Fibroblast of villous mesenchyme (primary cell): Measurements from ENCODE around the gene CAND2. TPM values are rescaled to one million over a fixed set of nuclear protein-coding genes. Genes with fewer than 3 reads are reported as not detected.

Experiments
- DNase-seq: peaks from one replicate; pipeline ENCODE4 v3.0.0-alpha.2; 2010; ENCODE audit warnings: low read depth
- H3K4me3 ChIP-seq: 2 replicates; pipeline ENCODE4 v1.5.1; 2011; ENCODE audit warnings: low read depth, mild to moderate bottlenecking, low read length
- total RNA-seq: library from RNA; depleted of rRNA; stranded (reverse); fragments of >200 nt; gene quantifications from 2 replicates; pipeline ENCODE4 v1.2.3, GENCODE V29; 2012
- TF ChIP-seq, protein P1 (sequence below): IDR thresholded peaks from 2 replicates; pipeline ENCODE4 v1.5.1; 2012; ENCODE audit warnings: low read depth, mild to moderate bottlenecking, low read length; ENCODE audit not compliant: insufficient read depth

The CAND2 gene
- total RNA-seq, 1 donor: 4.7 TPM

GRCh38 chr3:12793701-12794100, 2.8 kb upstream of the CAND2 start:
- no peak for DNase-seq

DNA sequence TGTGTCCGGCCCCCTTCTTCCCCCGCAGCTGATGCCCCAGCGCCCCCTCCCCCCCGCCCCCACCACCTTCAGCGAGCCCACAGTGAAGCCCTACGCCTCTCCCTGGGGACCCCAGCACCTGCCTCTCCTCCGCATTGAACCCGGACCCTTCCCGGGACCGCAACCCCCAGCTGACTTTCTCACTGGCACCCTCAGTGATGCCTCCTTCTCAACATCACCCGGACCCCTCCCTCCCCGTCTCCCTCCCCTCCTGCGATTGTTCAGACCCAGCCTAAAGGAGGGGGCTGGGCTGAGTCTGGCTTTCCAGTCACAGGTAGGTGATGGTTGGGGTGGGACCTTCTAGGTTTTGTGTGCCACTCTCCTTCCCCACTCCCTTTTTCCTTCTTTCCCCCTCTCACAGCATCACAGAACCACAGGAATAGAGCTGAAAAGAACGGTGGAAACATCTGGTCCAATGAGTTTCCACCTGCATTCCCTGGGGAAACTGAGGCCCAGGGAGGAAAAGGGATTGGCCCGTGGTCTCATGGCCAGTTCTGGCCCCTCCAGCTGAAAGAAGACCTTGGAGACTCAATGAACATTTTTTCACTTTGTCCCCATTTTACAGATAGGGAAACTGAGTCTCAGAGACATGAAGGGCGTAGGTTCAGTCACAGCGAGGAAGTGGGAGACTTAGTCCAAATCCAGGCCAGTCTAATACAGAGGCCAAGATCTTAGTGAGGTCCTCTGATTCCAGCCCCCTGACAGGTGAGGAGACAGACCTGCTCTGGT, 828 bp downstream of the CAND2 start:
- TF ChIP-seq, protein P1, sequence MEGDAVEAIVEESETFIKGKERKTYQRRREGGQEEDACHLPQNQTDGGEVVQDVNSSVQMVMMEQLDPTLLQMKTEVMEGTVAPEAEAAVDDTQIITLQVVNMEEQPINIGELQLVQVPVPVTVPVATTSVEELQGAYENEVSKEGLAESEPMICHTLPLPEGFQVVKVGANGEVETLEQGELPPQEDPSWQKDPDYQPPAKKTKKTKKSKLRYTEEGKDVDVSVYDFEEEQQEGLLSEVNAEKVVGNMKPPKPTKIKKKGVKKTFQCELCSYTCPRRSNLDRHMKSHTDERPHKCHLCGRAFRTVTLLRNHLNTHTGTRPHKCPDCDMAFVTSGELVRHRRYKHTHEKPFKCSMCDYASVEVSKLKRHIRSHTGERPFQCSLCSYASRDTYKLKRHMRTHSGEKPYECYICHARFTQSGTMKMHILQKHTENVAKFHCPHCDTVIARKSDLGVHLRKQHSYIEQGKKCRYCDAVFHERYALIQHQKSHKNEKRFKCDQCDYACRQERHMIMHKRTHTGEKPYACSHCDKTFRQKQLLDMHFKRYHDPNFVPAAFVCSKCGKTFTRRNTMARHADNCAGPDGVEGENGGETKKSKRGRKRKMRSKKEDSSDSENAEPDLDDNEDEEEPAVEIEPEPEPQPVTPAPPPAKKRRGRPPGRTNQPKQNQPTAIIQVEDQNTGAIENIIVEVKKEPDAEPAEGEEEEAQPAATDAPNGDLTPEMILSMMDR: no peak
- H3K4me3 ChIP-seq: peak overlapping the region; percentile 67
- DNase-seq: no peak

More at GRCh38 chr3:12793701-12794100, 2.8 kb upstream of the CAND2 start:
- no peak overlapping the region for H3K4me3 ChIP-seq
- TF ChIP-seq, protein P1: no peak

- TF ChIP-seq, protein P1: no peak
- H3K4me3 ChIP-seq: no peak overlapping the region
- DNase-seq: no peak
Observed at GRCh38 chr3:12797892-12798558, 1.5 kb downstream of the CAND2 start.

GRCh38 chr3:12798559-12799179, 2.2 kb downstream of the CAND2 start:
- DNase-seq: no peak
- no peak overlapping the region for H3K4me3 ChIP-seq
- TF ChIP-seq, protein P1: no peak

DNA sequence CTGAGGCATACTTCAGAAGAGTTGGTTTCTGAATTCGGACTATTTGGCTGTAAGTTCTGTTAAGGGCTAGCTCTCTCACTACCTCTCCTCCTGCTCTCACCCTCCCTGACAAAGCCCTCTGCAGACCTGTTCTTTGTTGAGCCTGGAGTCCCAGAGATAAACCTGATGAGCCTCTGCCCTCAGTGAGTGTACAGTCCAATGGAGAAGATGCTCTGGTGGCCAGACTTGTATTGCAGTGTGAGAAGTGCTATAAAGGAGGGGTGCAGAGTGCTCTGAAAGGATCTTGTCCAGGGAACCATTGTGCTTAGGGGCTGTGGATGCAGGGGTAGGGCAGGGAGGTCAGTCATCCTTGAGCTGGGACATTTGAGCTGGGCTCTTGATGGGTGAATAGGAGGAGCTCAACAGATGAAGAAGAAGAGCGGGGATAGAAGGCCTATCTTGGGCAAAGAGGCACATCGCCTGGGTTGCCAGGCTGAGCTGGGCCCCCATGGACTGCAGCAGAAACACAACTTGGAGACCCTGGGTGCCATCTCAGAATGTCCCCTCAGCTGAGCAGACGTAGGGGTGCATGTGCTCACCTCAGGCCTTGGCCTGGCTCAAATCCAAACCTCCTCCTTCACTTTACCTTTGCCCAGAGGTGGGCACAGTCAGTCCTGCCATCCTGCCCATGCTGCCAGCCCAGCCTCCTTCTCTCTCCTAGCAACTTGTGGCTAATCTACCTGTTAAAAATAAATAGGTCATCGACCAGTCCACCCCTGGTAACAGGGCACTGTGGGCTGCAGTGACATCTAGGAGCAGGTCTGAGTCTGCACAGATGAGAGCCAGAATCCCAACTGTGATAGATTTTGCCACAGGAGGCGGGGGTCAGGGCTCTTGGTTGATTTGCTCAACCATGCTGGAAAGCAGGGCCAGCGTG, 3.3 kb downstream of the CAND2 start:
- DNase-seq: no peak
- no peak overlapping the region for H3K4me3 ChIP-seq
- TF ChIP-seq, protein P1: no peak

DNA sequence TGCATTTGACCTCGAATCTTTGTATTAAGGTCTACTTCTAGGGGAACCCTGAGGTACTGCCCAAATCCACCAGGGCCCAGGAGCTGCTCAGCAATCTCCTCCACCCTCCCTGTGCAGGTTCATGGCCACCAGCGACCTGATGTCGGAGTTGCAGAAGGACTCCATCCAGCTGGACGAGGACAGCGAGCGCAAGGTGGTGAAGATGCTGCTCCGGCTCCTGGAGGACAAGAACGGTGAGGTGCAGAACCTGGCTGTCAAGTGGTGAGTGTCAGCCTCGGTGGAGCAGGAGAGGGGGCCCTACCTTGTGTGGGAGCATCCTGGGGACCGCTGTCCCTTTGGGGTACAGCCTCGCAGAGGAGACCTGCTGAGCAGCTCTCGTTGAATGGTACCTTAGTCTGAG, 6.9 kb downstream of the CAND2 start:
- no peak overlapping the region for H3K4me3 ChIP-seq
- no peak for DNase-seq
- TF ChIP-seq, protein P1: no peak
